HepG2 (cell line): ENCODE data around the gene RPL41. TPM values are rescaled to one million over a fixed set of nuclear protein-coding genes. Genes with fewer than 3 reads are reported as not detected.

Source experiments
- CBX1 ChIP-seq: IDR thresholded peaks from one replicate; pipeline ENCODE4 v1.6.1; 2016; ENCODE audit warnings: antibody characterized with exemption, low read depth
- CCDC6 ChIP-seq: sonication (generic); formaldehyde crosslinking; IDR thresholded peaks from 2 replicates; pipeline ENCODE4 v1.8.1; 2022; ENCODE audit warnings: mild to moderate bottlenecking, missing genetic modification reagents, moderate library complexity
- GATAD2A ChIP-seq: IDR thresholded peaks from 2 replicates; pipeline ENCODE4 v1.6.1; 2016
- HNF4A ChIP-seq: sonication (generic); formaldehyde crosslinking; IDR thresholded peaks from 2 replicates; pipeline ENCODE4 v1.4.0; 2020; ENCODE audit warnings: missing genetic modification reagents
- HOXA5 ChIP-seq: sonication (generic); formaldehyde crosslinking; IDR thresholded peaks from 2 replicates; pipeline ENCODE4 v1.4.0; 2020; ENCODE audit warnings: missing genetic modification reagents
- KDM2A ChIP-seq: sonication (generic); formaldehyde crosslinking; IDR thresholded peaks from 2 replicates; pipeline ENCODE4 v1.4.0; 2020; ENCODE audit warnings: low read depth, missing genetic modification reagents, borderline replicate concordance
- KIAA2018 ChIP-seq: sonication (generic); formaldehyde crosslinking; IDR thresholded peaks from 2 replicates; pipeline ENCODE4 v1.5.0; 2020; ENCODE audit warnings: mild to moderate bottlenecking, missing genetic modification reagents, borderline replicate concordance
- KLF13 ChIP-seq: sonication (generic); formaldehyde crosslinking; IDR thresholded peaks from 2 replicates; pipeline ENCODE4 v1.4.0; 2020; ENCODE audit warnings: mild to moderate bottlenecking, missing genetic modification reagents
- SAP130 ChIP-seq: IDR thresholded peaks from 2 replicates; pipeline ENCODE4 v1.6.1; 2016; ENCODE audit warnings: low read depth
- ZBTB3 ChIP-seq: sonication (generic); formaldehyde crosslinking; IDR thresholded peaks from 2 replicates; pipeline ENCODE4 v1.4.0; 2020; ENCODE audit warnings: low read depth, mild to moderate bottlenecking, moderate library complexity, missing genetic modification reagents, borderline replicate concordance
- ZFYVE20 ChIP-seq: sonication (generic); formaldehyde crosslinking; IDR thresholded peaks from 2 replicates; pipeline ENCODE4 v1.8.0; 2023; ENCODE audit warnings: low read depth, mild to moderate bottlenecking, moderate library complexity, missing genetic modification reagents, borderline replicate concordance
- ZNF331 ChIP-seq: sonication (generic); formaldehyde crosslinking; IDR thresholded peaks from 2 replicates; pipeline ENCODE4 v1.4.0; 2020; ENCODE audit warnings: missing genetic modification reagents
- ZNF549 ChIP-seq: sonication (generic); formaldehyde crosslinking; IDR thresholded peaks from 2 replicates; pipeline ENCODE4 v1.5.0; 2020; ENCODE audit warnings: missing genetic modification reagents
- ZNF776 ChIP-seq: sonication (generic); formaldehyde crosslinking; IDR thresholded peaks from 2 replicates; pipeline ENCODE4 v1.4.0; 2020; ENCODE audit warnings: mild to moderate bottlenecking, missing genetic modification reagents
- polyA plus RNA-seq, 8 experiments: library from polyadenylated mRNA; depleted of rRNA in 3 of 8; stranded (reverse) in 7 of 8; unstranded in 1 of 8; fragments of >200 nt; fragmentation: Illumina TruSeq in 4 of 8; extraction: Trizol in 4 of 8; gene quantifications; 2 replicates each; pipeline versions ENCODE4 v1.2.1 to v1.2.3, GENCODE V29; 2011 to 2016; ENCODE audit warnings: low read depth in 4 of 8, missing spikeins in 1 of 8, mixed read lengths in 1 of 8; ENCODE audit not compliant: insufficient read depth in 1 of 8
- total RNA-seq, 5 experiments: library from RNA; depleted of rRNA; stranded (reverse); fragments of >200 nt; fragmentation: Illumina TruSeq; extraction: Trizol; gene quantifications; 2 replicates each; pipeline ENCODE4 v1.2.3, GENCODE V29; 2016; ENCODE audit warnings: low read depth in 1 of 5
- TF ChIP-seq, protein P1 (sequence below): IDR thresholded peaks from 2 replicates; pipeline ENCODE4 v1.6.1; 2016; ENCODE audit warnings: missing compliant biosample characterization, missing genetic modification reagents, borderline replicate concordance
- TF ChIP-seq, protein P2 (sequence below): sonication (generic); formaldehyde crosslinking; IDR thresholded peaks from 2 replicates; pipeline ENCODE4 v1.9.0; 2022; ENCODE audit warnings: low read depth, missing genetic modification reagents

RPL41 gene
- total and polyA plus RNA-seq, 2 of the 13 experiments (the other 11 are each of a cell fraction or from before 2014, with no cell fraction given), result 4,012 to 7,670 TPM

- TF ChIP-seq KIAA2018 (CRISPR knock-in tag) (no peak), ZNF776 (CRISPR knock-in tag) (no peak), HOXA5 (CRISPR knock-in tag) (peak; percentile 68; the same call in 1 of the 2 replicates), ZNF549 (CRISPR knock-in tag) (no peak), HNF4A (CRISPR knock-in tag) (peak; percentile 100), GATAD2A (CRISPR knock-in tag) (peak; percentile 98), CCDC6 (CRISPR knock-in tag) (peak; percentile 92), ZNF331 (peak; percentile 97), ZBTB3 (CRISPR knock-in tag) (peak; percentile 93; the same call in 1 of the 2 replicates), CBX1 (no peak), KDM2A (CRISPR knock-in tag) (peak; percentile 44; the same call in 1 of the 2 replicates), SAP130 (CRISPR knock-in tag) (peak; percentile 99), ZFYVE20 (no peak), KLF13 (CRISPR knock-in tag) (no peak)
- TF ChIP-seq, protein P1, sequence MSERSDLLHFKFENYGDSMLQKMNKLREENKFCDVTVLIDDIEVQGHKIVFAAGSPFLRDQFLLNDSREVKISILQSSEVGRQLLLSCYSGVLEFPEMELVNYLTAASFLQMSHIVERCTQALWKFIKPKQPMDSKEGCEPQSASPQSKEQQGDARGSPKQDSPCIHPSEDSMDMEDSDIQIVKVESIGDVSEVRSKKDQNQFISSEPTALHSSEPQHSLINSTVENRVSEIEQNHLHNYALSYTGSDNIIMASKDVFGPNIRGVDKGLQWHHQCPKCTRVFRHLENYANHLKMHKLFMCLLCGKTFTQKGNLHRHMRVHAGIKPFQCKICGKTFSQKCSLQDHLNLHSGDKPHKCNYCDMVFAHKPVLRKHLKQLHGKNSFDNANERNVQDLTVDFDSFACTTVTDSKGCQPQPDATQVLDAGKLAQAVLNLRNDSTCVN, result no peak; the same call in 1 of the 2 replicates
- TF ChIP-seq, protein P2, sequence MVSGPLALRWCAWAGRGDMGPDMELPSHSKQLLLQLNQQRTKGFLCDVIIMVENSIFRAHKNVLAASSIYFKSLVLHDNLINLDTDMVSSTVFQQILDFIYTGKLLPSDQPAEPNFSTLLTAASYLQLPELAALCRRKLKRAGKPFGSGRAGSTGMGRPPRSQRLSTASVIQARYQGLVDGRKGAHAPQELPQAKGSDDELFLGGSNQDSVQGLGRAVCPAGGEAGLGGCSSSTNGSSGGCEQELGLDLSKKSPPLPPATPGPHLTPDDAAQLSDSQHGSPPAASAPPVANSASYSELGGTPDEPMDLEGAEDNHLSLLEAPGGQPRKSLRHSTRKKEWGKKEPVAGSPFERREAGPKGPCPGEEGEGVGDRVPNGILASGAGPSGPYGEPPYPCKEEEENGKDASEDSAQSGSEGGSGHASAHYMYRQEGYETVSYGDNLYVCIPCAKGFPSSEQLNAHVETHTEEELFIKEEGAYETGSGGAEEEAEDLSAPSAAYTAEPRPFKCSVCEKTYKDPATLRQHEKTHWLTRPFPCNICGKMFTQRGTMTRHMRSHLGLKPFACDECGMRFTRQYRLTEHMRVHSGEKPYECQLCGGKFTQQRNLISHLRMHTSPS, result peak; percentile 95
These were observed 34.8 kb upstream of the RPL41 start (continued) for GRCh38 chr12:56081393-56082347.
